ENCODE data around the gene RPS6KA2.

DNA sequence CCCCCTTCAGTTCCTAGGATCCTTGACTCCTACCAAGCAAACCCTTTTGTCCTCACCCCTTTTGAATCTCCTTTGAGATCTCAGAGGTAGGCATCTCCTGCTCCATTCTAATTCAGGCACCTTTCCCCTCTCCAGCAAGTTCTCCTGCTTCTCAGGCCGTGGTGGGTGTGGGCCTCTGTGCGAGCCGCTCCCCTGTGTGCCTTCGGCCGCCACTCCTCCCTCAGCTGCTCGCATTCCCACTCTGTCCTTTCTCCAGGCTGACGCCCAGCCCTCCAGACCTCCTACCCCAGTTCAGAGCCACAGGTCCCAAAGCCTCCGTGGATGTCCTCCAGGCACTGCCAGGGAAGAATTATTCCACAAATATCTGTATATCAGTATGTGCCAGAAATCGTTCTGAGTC lies 19.7 kb upstream of the RPS6KA2 start:
- TF ChIP-seq, protein P1, sequence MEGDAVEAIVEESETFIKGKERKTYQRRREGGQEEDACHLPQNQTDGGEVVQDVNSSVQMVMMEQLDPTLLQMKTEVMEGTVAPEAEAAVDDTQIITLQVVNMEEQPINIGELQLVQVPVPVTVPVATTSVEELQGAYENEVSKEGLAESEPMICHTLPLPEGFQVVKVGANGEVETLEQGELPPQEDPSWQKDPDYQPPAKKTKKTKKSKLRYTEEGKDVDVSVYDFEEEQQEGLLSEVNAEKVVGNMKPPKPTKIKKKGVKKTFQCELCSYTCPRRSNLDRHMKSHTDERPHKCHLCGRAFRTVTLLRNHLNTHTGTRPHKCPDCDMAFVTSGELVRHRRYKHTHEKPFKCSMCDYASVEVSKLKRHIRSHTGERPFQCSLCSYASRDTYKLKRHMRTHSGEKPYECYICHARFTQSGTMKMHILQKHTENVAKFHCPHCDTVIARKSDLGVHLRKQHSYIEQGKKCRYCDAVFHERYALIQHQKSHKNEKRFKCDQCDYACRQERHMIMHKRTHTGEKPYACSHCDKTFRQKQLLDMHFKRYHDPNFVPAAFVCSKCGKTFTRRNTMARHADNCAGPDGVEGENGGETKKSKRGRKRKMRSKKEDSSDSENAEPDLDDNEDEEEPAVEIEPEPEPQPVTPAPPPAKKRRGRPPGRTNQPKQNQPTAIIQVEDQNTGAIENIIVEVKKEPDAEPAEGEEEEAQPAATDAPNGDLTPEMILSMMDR (IDR thresholded peaks at IDR 0.05; ENCODE audit: insufficient read depth, low read length), result no peak
- TF ChIP-seq SPI1 (IDR thresholded peaks at IDR 0.05; ENCODE audit: borderline replicate concordance, low read depth), result no peak
- TF ChIP-seq GABPA (IDR thresholded peaks at IDR 0.05; ENCODE audit: low read depth), result no peak
- TF ChIP-seq POLR2AphosphoS5 (IDR thresholded peaks at IDR 0.05; ENCODE audit: low read depth), result no peak

All from HL-60 (cell line).